ENCODE measurements around the gene CXCR6.
A peak's percentile ranks its signal among the peaks of the same experiment; 100 is the strongest.

CXCR6 gene

DNA sequence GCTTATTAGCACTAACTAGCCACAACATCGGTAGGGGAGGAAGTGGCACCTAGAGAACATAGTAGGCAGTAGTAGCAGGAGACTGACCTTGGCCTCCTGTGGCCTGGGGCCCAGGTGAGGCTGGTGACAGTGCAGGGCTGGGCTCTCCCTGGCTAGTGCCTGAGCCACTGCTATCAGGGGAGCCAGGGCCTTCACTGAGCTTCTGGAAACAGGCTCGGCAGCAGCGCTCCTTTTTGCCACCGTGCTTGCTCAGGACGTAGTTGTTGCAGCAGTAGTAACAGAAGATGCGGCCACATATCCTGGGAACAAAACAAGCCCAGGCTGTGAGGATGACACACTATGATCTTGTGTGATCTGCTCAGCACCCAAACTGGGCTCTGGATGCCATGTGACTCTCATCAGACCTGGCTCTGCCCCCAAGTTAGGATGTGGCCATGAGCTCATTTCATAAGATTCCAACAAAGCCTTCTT lies 15.1 kb downstream of the CXCR6 start:
- no peak for DNase-seq (ENCODE audit: low read depth)
- TF ChIP-seq, protein P1, sequence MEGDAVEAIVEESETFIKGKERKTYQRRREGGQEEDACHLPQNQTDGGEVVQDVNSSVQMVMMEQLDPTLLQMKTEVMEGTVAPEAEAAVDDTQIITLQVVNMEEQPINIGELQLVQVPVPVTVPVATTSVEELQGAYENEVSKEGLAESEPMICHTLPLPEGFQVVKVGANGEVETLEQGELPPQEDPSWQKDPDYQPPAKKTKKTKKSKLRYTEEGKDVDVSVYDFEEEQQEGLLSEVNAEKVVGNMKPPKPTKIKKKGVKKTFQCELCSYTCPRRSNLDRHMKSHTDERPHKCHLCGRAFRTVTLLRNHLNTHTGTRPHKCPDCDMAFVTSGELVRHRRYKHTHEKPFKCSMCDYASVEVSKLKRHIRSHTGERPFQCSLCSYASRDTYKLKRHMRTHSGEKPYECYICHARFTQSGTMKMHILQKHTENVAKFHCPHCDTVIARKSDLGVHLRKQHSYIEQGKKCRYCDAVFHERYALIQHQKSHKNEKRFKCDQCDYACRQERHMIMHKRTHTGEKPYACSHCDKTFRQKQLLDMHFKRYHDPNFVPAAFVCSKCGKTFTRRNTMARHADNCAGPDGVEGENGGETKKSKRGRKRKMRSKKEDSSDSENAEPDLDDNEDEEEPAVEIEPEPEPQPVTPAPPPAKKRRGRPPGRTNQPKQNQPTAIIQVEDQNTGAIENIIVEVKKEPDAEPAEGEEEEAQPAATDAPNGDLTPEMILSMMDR (IDR thresholded peaks at IDR 0.05; ENCODE audit: low read depth, low read length, missing control alignments), result no peak
- no peak overlapping the region for H3K4me3 ChIP-seq (ENCODE audit: low read depth, low read length)

DNA sequence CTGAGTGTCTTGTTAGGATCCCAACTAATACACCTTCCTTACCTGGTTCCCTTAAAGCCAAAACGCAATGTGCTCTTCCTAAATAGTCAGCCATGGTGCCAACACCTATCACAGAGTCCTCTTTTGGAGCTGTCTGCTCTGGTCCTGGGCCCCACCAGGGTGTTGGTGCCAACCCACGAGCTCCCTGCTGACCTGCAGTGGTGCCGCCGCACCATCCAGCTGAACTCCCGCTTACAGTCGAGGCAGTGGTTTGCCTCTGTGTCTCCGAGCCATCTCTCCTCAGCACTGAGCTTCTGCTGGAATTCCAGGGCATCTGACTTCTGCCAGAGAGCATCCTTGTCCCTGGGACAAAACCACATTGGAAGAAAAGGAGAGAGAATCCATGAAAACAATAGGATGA lies 15.9 kb downstream of the CXCR6 start:
- no peak overlapping the region for H3K4me3 ChIP-seq (ENCODE audit: low read depth, low read length)
- no peak for DNase-seq (ENCODE audit: low read depth)
- TF ChIP-seq, protein P1 (IDR thresholded peaks at IDR 0.05; ENCODE audit: low read depth, low read length, missing control alignments), result no peak

DNA sequence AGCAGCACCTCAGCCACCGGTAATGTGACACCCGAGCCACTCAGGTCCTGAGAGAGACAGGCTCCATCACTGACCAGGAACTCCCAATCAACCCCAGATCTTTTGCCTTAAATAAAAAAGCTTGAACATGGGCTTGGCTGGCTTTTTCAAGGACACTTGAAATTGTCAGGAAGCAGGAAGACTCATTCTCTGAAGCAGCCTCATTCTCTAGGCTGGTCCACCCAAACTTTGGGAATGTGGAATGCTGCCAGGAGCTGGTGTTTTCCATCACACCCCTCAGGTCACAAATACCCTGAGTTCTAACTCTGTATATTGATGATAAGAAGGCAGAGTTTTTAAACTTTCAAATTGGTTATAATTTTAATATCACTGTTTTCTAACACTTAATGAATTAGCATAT lies 17.0 kb downstream of the CXCR6 start:
- no peak overlapping the region for H3K4me3 ChIP-seq (ENCODE audit: low read depth, low read length)
- TF ChIP-seq, protein P1 (IDR thresholded peaks at IDR 0.05; ENCODE audit: low read depth, low read length, missing control alignments), result no peak
- DNase-seq (ENCODE audit: low read depth), result no peak

DNA sequence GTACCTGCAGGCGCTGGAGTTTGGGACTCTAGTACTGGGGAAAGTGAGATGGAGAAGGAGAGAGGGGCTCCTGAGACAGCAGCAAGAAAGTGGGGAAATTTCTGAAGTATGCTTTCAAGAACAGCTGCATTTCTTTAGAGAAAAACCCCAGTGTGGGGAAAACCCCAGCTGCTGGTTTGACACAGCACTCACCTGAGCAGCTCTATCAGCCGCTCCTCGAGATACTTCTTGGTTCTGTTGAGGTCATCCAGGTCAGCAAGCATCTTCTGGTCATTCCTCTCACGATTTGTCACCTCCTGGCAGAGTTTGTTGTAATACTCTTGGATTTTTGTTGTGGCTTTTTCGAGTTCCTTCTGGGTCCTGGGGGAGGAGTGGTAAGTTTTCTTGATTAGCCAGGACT lies 18.8 kb downstream of the CXCR6 start:
- TF ChIP-seq, protein P1 (IDR thresholded peaks at IDR 0.05; ENCODE audit: low read depth, low read length, missing control alignments), result no peak
- no peak overlapping the region for H3K4me3 ChIP-seq (ENCODE audit: low read depth, low read length)
- DNase-seq (ENCODE audit: low read depth), result peak; percentile 29

DNA sequence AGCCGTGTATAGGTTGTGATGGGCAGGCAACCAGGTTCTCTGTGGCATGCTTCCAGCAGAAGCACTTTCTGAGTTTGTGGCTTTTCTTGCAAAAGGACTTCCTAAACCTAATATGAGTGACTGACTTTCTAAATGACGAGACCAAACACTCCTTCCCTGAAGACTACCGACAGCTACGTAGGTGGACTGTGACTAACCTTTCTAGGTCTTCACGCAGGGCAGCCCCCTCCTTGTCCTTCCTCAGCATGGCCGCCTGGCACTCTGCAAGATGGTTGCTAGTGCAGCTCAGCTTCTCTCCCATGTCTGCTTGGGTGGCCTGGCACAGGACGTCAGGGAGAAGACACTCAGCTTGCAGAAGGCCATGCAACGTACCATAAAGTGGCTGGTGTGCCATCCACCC lies 20.9 kb downstream of the CXCR6 start:
- peak; percentile 39 for DNase-seq (ENCODE audit: low read depth)
- TF ChIP-seq, protein P1 (IDR thresholded peaks at IDR 0.05; ENCODE audit: low read depth, low read length, missing control alignments), result no peak
- H3K4me3 ChIP-seq (ENCODE audit: low read depth, low read length), result no peak overlapping the region

DNA sequence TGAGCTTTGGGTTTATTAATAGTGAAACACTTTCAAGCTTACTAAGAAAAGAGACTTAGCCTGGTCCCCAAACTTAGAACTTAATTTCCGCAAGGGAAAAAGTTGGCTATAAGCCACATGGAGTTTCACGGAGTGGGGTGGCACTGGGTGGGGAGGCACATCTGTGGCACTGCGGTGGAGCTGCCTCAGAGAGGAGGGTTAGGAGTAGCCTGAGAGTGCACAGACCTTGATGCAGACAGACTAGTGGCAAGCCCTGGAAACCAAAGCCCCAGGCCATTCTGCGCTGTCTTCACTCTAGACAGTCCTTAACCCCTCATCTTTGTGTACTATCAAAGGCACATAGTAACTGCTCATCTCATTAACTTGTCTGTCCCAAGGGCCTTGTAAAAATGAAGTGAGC lies 22.0 kb downstream of the CXCR6 start:
- no peak for DNase-seq (ENCODE audit: low read depth)
- TF ChIP-seq, protein P1 (IDR thresholded peaks at IDR 0.05; ENCODE audit: low read depth, low read length, missing control alignments), result no peak

DNA sequence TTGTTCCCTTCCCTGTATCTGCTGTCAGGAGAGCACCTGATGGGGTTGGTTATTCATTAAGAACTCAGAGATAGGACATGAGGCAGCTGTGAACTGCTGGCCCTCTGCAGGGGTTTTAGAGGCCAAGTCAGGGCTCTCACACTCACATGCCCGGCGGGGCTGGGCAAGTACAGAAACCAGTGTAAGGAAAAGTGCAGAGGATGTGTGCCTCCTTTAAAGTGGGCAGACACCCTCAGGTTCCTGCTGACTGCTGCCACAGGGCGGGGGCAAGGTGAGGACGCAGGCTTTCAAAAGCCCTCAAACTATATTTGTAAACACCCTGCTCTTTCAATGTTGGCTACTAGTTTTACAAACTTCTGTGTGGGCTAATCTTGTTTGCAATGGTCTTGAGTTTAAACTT lies 22.4 kb downstream of the CXCR6 start:
- no peak for DNase-seq (ENCODE audit: low read depth)
- TF ChIP-seq, protein P1 (IDR thresholded peaks at IDR 0.05; ENCODE audit: low read depth, low read length, missing control alignments), result no peak
- H3K4me3 ChIP-seq (ENCODE audit: low read depth, low read length), result no peak overlapping the region

More for the DNA sequence above, 22.0 kb downstream of the CXCR6 start:
- H3K4me3 ChIP-seq (ENCODE audit: low read depth, low read length), result no peak overlapping the region

All from GM12864 (cell line).